Stimulated activated naive CD4-positive, alpha-beta T cell (primary cell): ENCODE data around the gene SPTBN4.
"Not testable (repeated sequence)": the region's sequence is repeated elsewhere in the genome, so short reads cannot be mapped to it uniquely, and the experiment has no call there.

Source experiments
- DNase-seq, 6 experiments: peaks; one replicate each; lab custom pipeline; 2025; lab: John Stamatoyannopoulos, UW

SPTBN4 gene

GRCh38 chr19:40466985-40467734 is at the start of gene SPTBN4:
Gene SPTBN4, plus strand, starts transcription at chr19:40467001. Its CDS starts 5,621 bp downstream, at chr19:40472622.
- peak in 1 of 6 experiments; percentile 9 for DNase-seq

GRCh38 chr19:40417643-40417981 is 49.2 kb upstream of the SPTBN4 start:
- no peak for DNase-seq

- DNase-seq, result no peak
Measured at GRCh38 chr19:40418040-40418439, 48.8 kb upstream of the SPTBN4 start.

- no peak for DNase-seq
Measured at GRCh38 chr19:40419066-40419612, 47.7 kb upstream of the SPTBN4 start.

- DNase-seq, result no peak
Measured at GRCh38 chr19:40419780-40420179, 47.0 kb upstream of the SPTBN4 start.

- DNase-seq, result no peak
Measured at GRCh38 chr19:40420451-40420765, 46.4 kb upstream of the SPTBN4 start.

GRCh38 chr19:40420766-40421765 is 45.7 kb upstream of the SPTBN4 start:
- peak; percentile 60 to 85 (median 72) for DNase-seq

- peak in 2 of 6 experiments; percentile 27 to 38 for DNase-seq
Measured at GRCh38 chr19:40421993-40422747, 44.6 kb upstream of the SPTBN4 start.

GRCh38 chr19:40422748-40423566 is 43.8 kb upstream of the SPTBN4 start:
- no peak for DNase-seq

- DNase-seq, result no peak
Measured at GRCh38 chr19:40423938-40424337, 42.9 kb upstream of the SPTBN4 start.

- DNase-seq, result peak in 2 of 6 experiments; percentile 24 to 27
Measured at GRCh38 chr19:40424637-40425449, 42.0 kb upstream of the SPTBN4 start.

- DNase-seq, result peak; percentile 99 to 100 (median 100)
Measured at GRCh38 chr19:40425450-40426287, 41.1 kb upstream of the SPTBN4 start, which contains the start of gene SERTAD1. Gene SERTAD1, minus strand, starts transcription at chr19:40425992. Its CDS starts 2,446 bp downstream, at chr19:40423546.

- DNase-seq, result not testable (repeated sequence)
Measured at GRCh38 chr19:40428197-40428596, 38.6 kb upstream of the SPTBN4 start.

GRCh38 chr19:40430242-40430641 is 36.6 kb upstream of the SPTBN4 start:
- not testable (repeated sequence) for DNase-seq

- no peak for DNase-seq
Measured at GRCh38 chr19:40431698-40432097, 35.1 kb upstream of the SPTBN4 start.

- DNase-seq, result not testable (repeated sequence)
Measured at GRCh38 chr19:40432760-40433159, 34.0 kb upstream of the SPTBN4 start.

- DNase-seq, result peak in 5 of 6 experiments; percentile 23 to 60 (median 52)
Measured at GRCh38 chr19:40433391-40434216, 33.2 kb upstream of the SPTBN4 start.

- DNase-seq, result no peak
Measured at GRCh38 chr19:40438284-40438683, 28.5 kb upstream of the SPTBN4 start.
